Stimulated activated CD4-positive, alpha-beta T cell treated with anti-CD3 and anti-CD28 coated beads, Interleukin-1b, Interleukin-23, amount 100 ng/mL, for 1 hour (primary cell): Measurements from ENCODE around the gene SSBP3.

ENCODE experiments used
- DNase-seq, 2 donors: peaks; one replicate each; pipeline ENCODE4 v3.0.0-alpha.2; 2020; ENCODE audit warnings: low read depth in 2 of 2

Gene SSBP3

DNA sequence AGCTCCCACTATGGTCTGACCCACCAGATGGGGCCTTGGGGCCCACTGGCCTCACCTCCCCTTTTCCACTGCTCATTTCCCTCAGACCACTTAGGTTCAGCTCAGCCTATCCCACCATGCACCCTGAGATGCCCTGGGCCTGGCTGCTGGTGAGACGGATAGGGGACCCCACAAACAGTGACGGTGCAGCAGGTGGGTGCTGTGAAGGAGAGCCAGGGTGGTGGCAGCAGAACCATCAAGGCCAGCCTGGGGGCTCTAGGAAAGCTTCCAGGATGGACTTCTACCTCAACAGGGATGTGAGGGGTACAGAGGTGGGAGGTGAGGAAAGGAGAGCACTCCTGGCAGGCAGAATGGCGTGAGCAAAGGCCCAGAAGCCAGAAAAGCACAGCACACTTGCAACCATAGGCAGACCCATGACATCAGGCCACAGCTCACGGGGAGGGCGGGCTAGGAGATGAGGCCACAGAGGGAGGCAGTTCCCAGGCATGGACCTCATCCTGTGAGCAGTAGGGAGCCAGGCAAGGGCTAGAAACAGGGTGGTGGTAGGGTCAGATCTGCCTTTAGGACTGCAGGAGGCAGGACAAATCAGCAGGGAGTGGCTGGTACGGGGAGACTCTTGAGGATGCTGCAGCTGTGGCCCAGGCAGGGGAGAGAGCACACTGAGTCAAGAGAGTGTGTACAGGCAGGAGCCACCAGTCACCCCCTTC is 229.4 kb downstream of the SSBP3 start:
- no peak for DNase-seq
